ENCODE results near the gene CERS3.

Gene CERS3

GRCh38 chr15:100466073-100466472 is 62.7 kb downstream of the CERS3 start:
- Histone ChIP-seq H3K27me3 (no peaks in the 10 kb centered on the region), H3K36me3 (no peaks in the 10 kb centered on the region), H3K4me1 (peaks cover 0 to 9% (median 0%) of the 10 kb centered on the region in 4 donors), H3K27ac (no peak overlapping the region), H3K9me3 (no peaks in the 10 kb centered on the region), H3K4me3 (no peak overlapping the region)
- TF ChIP-seq CTCF (IDR thresholded peaks at IDR 0.05): no peak
- no peak for DNase-seq
- intact Hi-C loops (cut with DNase I; ENCODE audit: low total_unique reads): no loop called here

- H3K4me1 ChIP-seq: peaks cover 0 to 9% (median 0%) of the 10 kb centered on the region in 4 donors
- no peak overlapping the region for H3K27ac ChIP-seq
- DNase-seq: no peak
- intact Hi-C loops (cut with DNase I; ENCODE audit: low total_unique reads): no loop called here
- H3K27me3 ChIP-seq: no peaks in the 10 kb centered on the region
- no peak overlapping the region for H3K4me3 ChIP-seq
- no peaks in the 10 kb centered on the region for H3K36me3 ChIP-seq
- TF ChIP-seq CTCF (IDR thresholded peaks at IDR 0.05): no peak
- H3K9me3 ChIP-seq: no peaks in the 10 kb centered on the region
Observed at GRCh38 chr15:100464888-100465287, 63.9 kb downstream of the CERS3 start.

- Histone ChIP-seq H3K27ac (no peak overlapping the region), H3K36me3 (no peaks in the 10 kb centered on the region), H3K4me1 (peaks cover 0 to 9% (median 0%) of the 10 kb centered on the region in 4 donors), H3K9me3 (peaks cover 0 to 2% (median 0%) of the 10 kb centered on the region in 3 donors), H3K27me3 (no peaks in the 10 kb centered on the region), H3K4me3 (no peak overlapping the region)
- intact Hi-C loops (cut with DNase I; ENCODE audit: low total_unique reads): no loop called here
- no peak for DNase-seq
- no peak for TF ChIP-seq CTCF (IDR thresholded peaks at IDR 0.05)
Observed at GRCh38 chr15:100464256-100464655, 64.5 kb downstream of the CERS3 start.

- H3K4me3 ChIP-seq: no peak overlapping the region
- intact Hi-C loops (cut with DNase I; ENCODE audit: low total_unique reads): no loop called here
Observed at GRCh38 chr15:100463515-100463914, 65.2 kb downstream of the CERS3 start.

GRCh38 chr15:100461049-100461448 is 67.7 kb downstream of the CERS3 start:
- no peaks in the 10 kb centered on the region for H3K27me3 ChIP-seq
- no peak for TF ChIP-seq CTCF (IDR thresholded peaks at IDR 0.05)
- H3K36me3 ChIP-seq: no peaks in the 10 kb centered on the region
- DNase-seq: no peak
- H3K4me3 ChIP-seq: no peak overlapping the region
- peaks cover 0 to 31% (median 15%) of the 10 kb centered on the region in 3 donors for H3K9me3 ChIP-seq
- no peak overlapping the region for H3K27ac ChIP-seq
- no peaks in the 10 kb centered on the region for H3K4me1 ChIP-seq
- intact Hi-C loops (cut with DNase I; ENCODE audit: low total_unique reads): no loop called here

More at GRCh38 chr15:100463515-100463914, 65.2 kb downstream of the CERS3 start:
- Histone ChIP-seq H3K4me1 (peaks cover 0 to 7% (median 0%) of the 10 kb centered on the region in 4 donors), H3K27me3 (no peaks in the 10 kb centered on the region), H3K9me3 (peaks cover 0 to 8% (median 0%) of the 10 kb centered on the region in 3 donors), H3K27ac (no peak overlapping the region), H3K36me3 (no peaks in the 10 kb centered on the region)
- DNase-seq: no peak
- no peak for TF ChIP-seq CTCF (IDR thresholded peaks at IDR 0.05)

- H3K36me3 ChIP-seq: no peaks in the 10 kb centered on the region
- DNase-seq: no peak
- no peak for TF ChIP-seq CTCF (IDR thresholded peaks at IDR 0.05)
- H3K27me3 ChIP-seq: no peaks in the 10 kb centered on the region
- peaks cover 0 to 31% (median 15%) of the 10 kb centered on the region in 3 donors for H3K9me3 ChIP-seq
- H3K4me3 ChIP-seq: no peak overlapping the region
- H3K27ac ChIP-seq: no peak overlapping the region
- H3K4me1 ChIP-seq: no peaks in the 10 kb centered on the region
- intact Hi-C loops (cut with DNase I; ENCODE audit: low total_unique reads): no loop called here
Observed at GRCh38 chr15:100457201-100457600, 71.5 kb downstream of the CERS3 start.

Measured in tibial artery (tissue), 4 donors.